CD1c-positive myeloid dendritic cell (primary cell): ENCODE data around the gene FRYL.
"Not testable (repeated sequence)": the region's sequence is repeated elsewhere in the genome, so short reads cannot be mapped to it uniquely, and the experiment has no call there.

Experiments used
- DNase-seq: peaks from one replicate; pipeline ENCODE4 v3.0.0-alpha.2; 2016; ENCODE audit errors: extremely low spot score

FRYL gene

GRCh38 chr4:48698029-48698971, 81.8 kb downstream of the FRYL start:
- DNase-seq, result no peak

- DNase-seq, result not testable (repeated sequence)
Measured at GRCh38 chr4:48697516-48697915, 82.6 kb downstream of the FRYL start.

GRCh38 chr4:48694824-48695223, 85.3 kb downstream of the FRYL start:
- no peak for DNase-seq

- DNase-seq, result no peak
Measured at GRCh38 chr4:48693856-48694574, 86.1 kb downstream of the FRYL start.

- no peak for DNase-seq
Measured at GRCh38 chr4:48692897-48693296, 87.2 kb downstream of the FRYL start.

- DNase-seq, result no peak
Measured at GRCh38 chr4:48692044-48692443, 88.0 kb downstream of the FRYL start.

GRCh38 chr4:48688953-48689352, 91.1 kb downstream of the FRYL start:
- no peak for DNase-seq

GRCh38 chr4:48687313-48688051, 92.6 kb downstream of the FRYL start:
- no peak for DNase-seq

GRCh38 chr4:48686369-48686768, 93.7 kb downstream of the FRYL start:
- DNase-seq, result no peak

GRCh38 chr4:48683784-48684666, 96.1 kb downstream of the FRYL start:
- DNase-seq, result peak; percentile 11

GRCh38 chr4:48682870-48683269, 97.2 kb downstream of the FRYL start:
- not testable (repeated sequence) for DNase-seq

- no peak for DNase-seq
Measured at GRCh38 chr4:48681856-48682255, 98.2 kb downstream of the FRYL start.

GRCh38 chr4:48680848-48681568, 99.1 kb downstream of the FRYL start:
- no peak for DNase-seq

GRCh38 chr4:48673537-48673936, 106.5 kb downstream of the FRYL start:
- DNase-seq, result no peak

- no peak for DNase-seq
Measured at GRCh38 chr4:48670587-48670986, 109.5 kb downstream of the FRYL start.

- DNase-seq, result no peak
Measured at GRCh38 chr4:48669086-48669485, 111.0 kb downstream of the FRYL start.

GRCh38 chr4:48668254-48669017, 111.6 kb downstream of the FRYL start:
- no peak for DNase-seq

GRCh38 chr4:48667148-48667547, 112.9 kb downstream of the FRYL start:
- DNase-seq, result no peak

- no peak for DNase-seq
Measured at GRCh38 chr4:48665555-48666186, 114.4 kb downstream of the FRYL start.
